NCI-H2227 treated with DMSO at 0.1 percent for 48 hours (cell line): ENCODE data around the gene CAB39.

Experiments
- DNase-seq: peaks from one replicate; lab custom pipeline; 2025; lab: John Stamatoyannopoulos, UW

The CAB39 gene

GRCh38 chr2:230821261-230821990, 108.8 kb downstream of the CAB39 start:
- no peak for DNase-seq

- no peak for DNase-seq
Observed at GRCh38 chr2:230821991-230822520, 109.4 kb downstream of the CAB39 start.

GRCh38 chr2:230823264-230823964, 110.8 kb downstream of the CAB39 start:
- no peak for DNase-seq

- peak; percentile 84 for DNase-seq
Observed at GRCh38 chr2:230824406-230824978, 111.8 kb downstream of the CAB39 start.

GRCh38 chr2:230825354-230825753, 112.7 kb downstream of the CAB39 start:
- DNase-seq, result no peak

GRCh38 chr2:230827774-230828271, 115.2 kb downstream of the CAB39 start:
- DNase-seq, result no peak

- no peak for DNase-seq
Observed at GRCh38 chr2:230828272-230828961, 115.8 kb downstream of the CAB39 start.

- DNase-seq, result no peak
Observed at GRCh38 chr2:230829293-230829692, 116.7 kb downstream of the CAB39 start.

- DNase-seq, result no peak
Observed at GRCh38 chr2:230829959-230830358, 117.3 kb downstream of the CAB39 start.

GRCh38 chr2:230830428-230830827, 117.8 kb downstream of the CAB39 start:
- DNase-seq, result no peak

- DNase-seq, result peak; percentile 30
Observed at GRCh38 chr2:230840301-230840700, 127.7 kb downstream of the CAB39 start.

- no peak for DNase-seq
Observed at GRCh38 chr2:230842473-230842872, 129.8 kb downstream of the CAB39 start.

GRCh38 chr2:230843132-230843531, 130.5 kb downstream of the CAB39 start:
- DNase-seq, result no peak

- no peak for DNase-seq
Observed at GRCh38 chr2:230846360-230846759, 133.7 kb downstream of the CAB39 start.

- no peak for DNase-seq
Observed at GRCh38 chr2:230847883-230848388, 135.3 kb downstream of the CAB39 start.

- no peak for DNase-seq
Observed at GRCh38 chr2:230849633-230850357, 137.2 kb downstream of the CAB39 start.

- no peak for DNase-seq
Observed at GRCh38 chr2:230850358-230850658, 137.7 kb downstream of the CAB39 start.

GRCh38 chr2:230852113-230852512, 139.5 kb downstream of the CAB39 start:
- no peak for DNase-seq

- DNase-seq, result peak; percentile 84
Observed at GRCh38 chr2:230861552-230862255, 149.1 kb downstream of the CAB39 start.

GRCh38 chr2:230862292-230862691, 149.7 kb downstream of the CAB39 start:
- DNase-seq, result no peak

- no peak for DNase-seq
Observed at GRCh38 chr2:230863031-230863430, 150.4 kb downstream of the CAB39 start.
